22Rv1 (cell line): Measurements from ENCODE around the gene TMEM91.

Source experiments
- CTCF ChIP-seq: fragments of 450-650 bp; IDR thresholded peaks from 2 replicates; pipeline ENCODE4 v1.5.1; 2017; ENCODE audit warnings: mild to moderate bottlenecking
- ZFX ChIP-seq: fragments of 450-650 bp; IDR thresholded peaks from 2 replicates; pipeline ENCODE4 v1.6.1; 2017; ENCODE audit warnings: antibody characterized with exemption, borderline replicate concordance

GRCh38 chr19:41410336-41411054 is 34.2 kb downstream of the TMEM91 start:
- TF ChIP-seq CTCF = no peak
- no peak for TF ChIP-seq ZFX
